Esophagus squamous epithelium (tissue), 4 donors: ENCODE data around the gene ADGRF4.

Experiments
- POLR2A ChIP-seq, 4 donors: fragments of 450-650 bp; IDR thresholded peaks; one replicate each; pipeline ENCODE4 v1.6.1; 2017; ENCODE audit warnings: antibody characterized with exemption in 4 of 4, mild to moderate bottlenecking in 4 of 4, moderate library complexity in 3 of 4
- TF ChIP-seq, protein P1 (sequence below), 6 experiments: fragments of 450-650 bp in 4 of 6; fragments of 200-600 bp in 2 of 6; sonication (generic) in 2 of 6; IDR thresholded peaks; one replicate each; pipeline ENCODE4 v1.5.1; 2016 to 2019; ENCODE audit warnings: antibody characterized with exemption in 6 of 6, mild to moderate bottlenecking in 4 of 6, moderate library complexity in 4 of 6

DNA sequence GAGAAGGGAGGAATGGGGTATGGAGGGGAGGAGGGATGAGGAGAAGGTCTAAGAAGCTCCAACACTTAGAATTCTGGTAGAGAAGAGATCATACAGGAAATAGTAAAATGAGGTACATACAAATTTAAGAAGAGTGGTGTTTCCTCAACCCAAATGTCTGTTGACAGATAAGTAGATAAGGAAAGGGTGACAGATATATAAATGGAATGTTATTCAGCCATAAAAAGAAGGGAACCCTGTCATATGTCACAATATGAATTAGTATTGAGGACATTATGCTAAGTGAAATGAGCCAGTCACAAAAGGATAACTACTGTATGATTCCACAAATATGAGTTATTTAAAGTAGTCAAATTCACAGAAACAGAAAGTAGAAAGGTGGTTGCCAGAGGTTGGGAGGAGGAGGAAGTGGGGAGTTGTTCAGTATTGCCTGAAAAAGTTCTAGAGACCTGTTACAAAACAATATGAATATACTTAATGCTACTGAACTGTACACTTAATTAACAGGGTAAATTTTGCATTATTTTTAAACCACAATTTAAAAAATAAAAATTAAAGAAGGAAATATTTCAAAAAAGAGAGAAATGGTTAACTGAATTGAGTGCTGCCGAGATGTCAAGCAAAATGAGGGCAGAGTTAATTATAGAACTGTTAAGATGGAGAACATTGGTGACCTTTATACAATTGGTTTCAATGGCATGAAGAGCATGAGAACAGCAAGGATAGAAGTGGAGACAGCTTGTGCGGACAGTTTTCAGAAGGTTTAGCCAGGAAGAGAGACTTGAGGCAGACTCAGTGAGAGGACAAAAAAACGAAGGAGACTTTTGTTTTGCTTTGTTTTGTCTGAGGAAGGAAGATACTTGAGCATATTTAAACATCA lies 47.6 kb upstream of the ADGRF4 start:
- no peak for TF ChIP-seq POLR2A (IDR thresholded peaks at IDR 0.05)
- TF ChIP-seq, protein P1, sequence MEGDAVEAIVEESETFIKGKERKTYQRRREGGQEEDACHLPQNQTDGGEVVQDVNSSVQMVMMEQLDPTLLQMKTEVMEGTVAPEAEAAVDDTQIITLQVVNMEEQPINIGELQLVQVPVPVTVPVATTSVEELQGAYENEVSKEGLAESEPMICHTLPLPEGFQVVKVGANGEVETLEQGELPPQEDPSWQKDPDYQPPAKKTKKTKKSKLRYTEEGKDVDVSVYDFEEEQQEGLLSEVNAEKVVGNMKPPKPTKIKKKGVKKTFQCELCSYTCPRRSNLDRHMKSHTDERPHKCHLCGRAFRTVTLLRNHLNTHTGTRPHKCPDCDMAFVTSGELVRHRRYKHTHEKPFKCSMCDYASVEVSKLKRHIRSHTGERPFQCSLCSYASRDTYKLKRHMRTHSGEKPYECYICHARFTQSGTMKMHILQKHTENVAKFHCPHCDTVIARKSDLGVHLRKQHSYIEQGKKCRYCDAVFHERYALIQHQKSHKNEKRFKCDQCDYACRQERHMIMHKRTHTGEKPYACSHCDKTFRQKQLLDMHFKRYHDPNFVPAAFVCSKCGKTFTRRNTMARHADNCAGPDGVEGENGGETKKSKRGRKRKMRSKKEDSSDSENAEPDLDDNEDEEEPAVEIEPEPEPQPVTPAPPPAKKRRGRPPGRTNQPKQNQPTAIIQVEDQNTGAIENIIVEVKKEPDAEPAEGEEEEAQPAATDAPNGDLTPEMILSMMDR (IDR thresholded peaks at IDR 0.05): no peak
